ENCODE data around the gene LRR1.

DNA sequence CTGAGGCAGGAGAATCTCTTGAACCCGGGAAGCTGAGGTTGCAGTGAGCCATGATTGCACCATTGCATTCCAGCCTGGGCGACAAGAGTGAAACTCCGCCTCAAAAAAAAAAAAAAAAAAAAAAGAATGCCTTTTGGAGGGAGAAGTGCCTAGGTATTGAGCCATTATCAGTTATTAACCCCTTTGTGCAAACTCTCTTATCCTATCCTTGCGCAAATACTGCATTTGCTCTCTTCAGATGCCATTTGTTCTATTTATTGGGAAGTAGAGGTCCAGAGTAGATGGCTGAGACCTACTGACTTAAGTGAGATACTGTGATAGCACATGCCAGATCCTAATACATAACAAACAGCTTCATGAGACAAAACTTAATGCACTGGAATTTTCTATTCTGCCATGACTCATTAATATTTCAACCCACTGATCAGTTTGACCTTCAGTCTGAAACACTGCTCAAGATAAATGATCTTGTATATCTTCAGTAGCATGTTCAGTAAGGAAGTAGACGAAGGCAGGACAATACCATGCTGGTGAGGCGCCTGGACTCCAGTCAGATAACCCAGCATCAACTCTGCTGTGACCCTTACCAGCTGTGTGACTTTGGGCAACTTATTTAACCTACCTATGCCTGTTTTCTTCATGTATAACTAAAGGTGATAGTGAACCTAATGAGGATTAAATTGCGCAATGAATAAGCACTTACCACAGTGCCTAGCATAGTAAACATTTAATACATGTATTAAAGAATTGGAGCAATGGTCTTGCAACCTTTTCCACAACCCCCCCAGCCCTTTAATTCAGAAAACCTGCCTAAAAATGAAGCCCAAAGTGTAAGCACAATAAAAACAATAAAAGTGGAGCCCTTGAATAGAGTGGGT, 42.0 kb downstream of the LRR1 start:
- no peak for TF ChIP-seq POLR2A (IDR thresholded peaks at IDR 0.05)
- TF ChIP-seq, protein P1, sequence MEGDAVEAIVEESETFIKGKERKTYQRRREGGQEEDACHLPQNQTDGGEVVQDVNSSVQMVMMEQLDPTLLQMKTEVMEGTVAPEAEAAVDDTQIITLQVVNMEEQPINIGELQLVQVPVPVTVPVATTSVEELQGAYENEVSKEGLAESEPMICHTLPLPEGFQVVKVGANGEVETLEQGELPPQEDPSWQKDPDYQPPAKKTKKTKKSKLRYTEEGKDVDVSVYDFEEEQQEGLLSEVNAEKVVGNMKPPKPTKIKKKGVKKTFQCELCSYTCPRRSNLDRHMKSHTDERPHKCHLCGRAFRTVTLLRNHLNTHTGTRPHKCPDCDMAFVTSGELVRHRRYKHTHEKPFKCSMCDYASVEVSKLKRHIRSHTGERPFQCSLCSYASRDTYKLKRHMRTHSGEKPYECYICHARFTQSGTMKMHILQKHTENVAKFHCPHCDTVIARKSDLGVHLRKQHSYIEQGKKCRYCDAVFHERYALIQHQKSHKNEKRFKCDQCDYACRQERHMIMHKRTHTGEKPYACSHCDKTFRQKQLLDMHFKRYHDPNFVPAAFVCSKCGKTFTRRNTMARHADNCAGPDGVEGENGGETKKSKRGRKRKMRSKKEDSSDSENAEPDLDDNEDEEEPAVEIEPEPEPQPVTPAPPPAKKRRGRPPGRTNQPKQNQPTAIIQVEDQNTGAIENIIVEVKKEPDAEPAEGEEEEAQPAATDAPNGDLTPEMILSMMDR (IDR thresholded peaks at IDR 0.05) = no peak

All from heart left ventricle (tissue), 13 donors.